Jurkat, Clone E6-1 (cell line): ENCODE results near the gene FAM170B. TPM values are rescaled to one million over a fixed set of nuclear protein-coding genes. Genes with fewer than 3 reads are reported as not detected.

Experiments
- DNase-seq: peaks from one replicate; pipeline ENCODE4 v3.0.0-alpha.2; 2011; ENCODE audit warnings: low read depth, low spot score
- H3K4me3 ChIP-seq: 2 replicates; pipeline ENCODE4 v1.5.1; 2011; ENCODE audit warnings: mild to moderate bottlenecking, low read length, control low read depth, moderate library complexity
- polyA plus RNA-seq: library from polyadenylated mRNA; unstranded; fragments of >200 nt; gene quantifications from one replicate; pipeline ENCODE4 v1.2.1, GENCODE V29; 2012; ENCODE audit warnings: missing spikeins; ENCODE audit not compliant: insufficient read length, insufficient read depth

FAM170B gene
- polyA plus RNA-seq = not detected

DNA sequence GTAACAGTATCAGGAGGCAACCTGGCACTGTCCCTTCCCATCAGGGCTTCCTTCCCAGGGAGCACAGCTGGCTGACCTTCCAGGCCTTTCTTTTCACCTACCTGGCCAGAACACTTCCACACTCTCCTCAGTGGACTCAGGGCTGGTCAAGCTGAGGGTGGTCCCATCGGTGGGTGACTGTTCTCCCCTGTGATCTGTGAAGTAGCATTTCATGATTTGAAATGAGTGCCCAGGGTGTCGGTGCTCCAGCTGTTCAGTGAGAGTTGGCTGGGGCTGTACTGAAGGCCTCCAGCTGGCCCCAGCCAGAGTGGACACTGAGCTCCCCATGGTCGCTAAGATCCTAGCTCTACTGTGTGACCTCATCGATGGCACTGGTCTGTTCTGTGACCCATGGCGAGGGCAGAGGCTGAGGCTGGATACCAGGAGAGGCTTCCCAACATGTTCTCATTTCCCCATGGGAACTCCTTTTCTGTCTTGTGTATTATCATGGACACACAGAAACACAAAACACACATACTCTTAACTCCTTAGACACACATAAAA lies at the start of gene FAM170B:
Gene FAM170B (minus strand): TSS at position 316 of the 543 bp plus-strand sequence. CDS start 103 bp downstream, at position 213.
- no peak within 1 kb of the TSS for H3K4me3 ChIP-seq
- no peak for DNase-seq

DNA sequence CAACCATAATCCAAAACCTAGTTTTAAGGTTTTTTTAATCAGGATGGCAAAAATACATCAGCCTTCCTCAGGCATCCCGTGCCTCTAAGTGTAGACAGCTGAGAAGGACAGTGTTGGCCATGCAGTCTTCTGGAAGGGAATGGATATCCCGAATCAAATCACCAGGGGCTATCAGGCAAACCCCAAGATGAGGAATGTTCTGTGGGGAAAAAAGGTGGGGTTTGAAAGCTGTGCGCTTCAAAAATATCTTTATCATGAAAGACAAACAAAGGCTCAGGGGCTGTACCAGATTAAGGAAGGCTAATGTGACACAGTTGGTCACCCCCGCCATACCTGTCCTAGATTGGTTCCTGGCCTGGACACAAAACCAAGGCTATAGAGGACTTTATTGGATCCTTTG lies 49.0 kb upstream of the FAM170B start:
- DNase-seq = no peak
- H3K4me3 ChIP-seq = no peak overlapping the region

DNA sequence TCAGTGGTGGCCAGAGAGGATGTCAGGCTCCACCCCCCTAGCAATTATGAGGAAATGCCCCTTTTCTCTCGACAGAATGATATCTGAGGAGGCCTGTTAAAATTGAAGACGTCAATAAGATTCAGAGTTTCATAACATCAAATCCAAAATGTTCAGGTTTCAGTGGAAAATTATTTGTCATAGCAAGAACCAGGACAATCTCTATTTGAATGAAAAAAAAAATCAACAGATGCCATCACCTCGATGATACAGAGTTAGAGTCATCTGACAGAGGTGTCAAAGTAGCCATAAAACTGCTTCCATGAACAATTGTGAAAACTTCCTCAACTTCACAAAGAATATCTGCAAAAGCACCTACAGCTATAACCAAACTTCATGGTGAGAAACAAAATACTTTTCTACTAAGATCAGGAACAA lies 46.6 kb upstream of the FAM170B start:
- no peak overlapping the region for H3K4me3 ChIP-seq
- no peak for DNase-seq

DNA sequence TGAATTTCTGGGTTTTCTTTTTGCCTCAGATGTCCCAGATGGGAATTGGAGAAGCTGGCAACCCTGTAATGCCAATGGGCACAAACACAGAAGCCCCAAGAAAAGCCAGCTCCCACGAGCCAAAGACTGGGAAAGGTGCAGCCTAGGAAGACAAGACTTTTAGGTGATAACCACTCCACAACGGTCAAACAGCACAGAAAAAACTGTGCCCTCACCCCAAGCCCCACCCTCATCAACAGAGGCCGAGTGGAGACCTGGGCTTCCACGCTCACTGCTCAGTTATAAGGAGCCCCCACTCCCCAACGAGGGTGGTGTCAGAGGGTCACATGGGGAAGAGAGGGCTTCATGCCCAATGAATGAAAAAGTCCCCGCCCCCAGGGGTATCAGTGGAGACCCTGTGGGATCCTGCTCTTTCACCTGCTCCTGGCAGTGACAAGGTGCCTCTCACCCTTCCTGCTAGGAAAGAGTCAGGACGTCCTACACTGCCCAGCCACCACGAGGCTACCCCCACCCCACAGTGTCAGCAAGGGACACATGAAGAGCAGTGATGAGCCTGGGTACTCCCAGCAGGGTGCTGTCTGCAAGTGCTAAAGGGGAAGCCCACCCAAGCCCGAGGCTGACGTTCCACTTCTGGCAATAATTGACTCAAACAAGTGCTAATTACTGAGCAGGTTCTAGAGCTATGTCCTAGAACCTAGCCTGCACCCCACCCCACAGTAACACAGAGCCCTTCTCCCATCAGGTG lies 46.0 kb upstream of the FAM170B start:
- DNase-seq = no peak
- H3K4me3 ChIP-seq = no peak overlapping the region

DNA sequence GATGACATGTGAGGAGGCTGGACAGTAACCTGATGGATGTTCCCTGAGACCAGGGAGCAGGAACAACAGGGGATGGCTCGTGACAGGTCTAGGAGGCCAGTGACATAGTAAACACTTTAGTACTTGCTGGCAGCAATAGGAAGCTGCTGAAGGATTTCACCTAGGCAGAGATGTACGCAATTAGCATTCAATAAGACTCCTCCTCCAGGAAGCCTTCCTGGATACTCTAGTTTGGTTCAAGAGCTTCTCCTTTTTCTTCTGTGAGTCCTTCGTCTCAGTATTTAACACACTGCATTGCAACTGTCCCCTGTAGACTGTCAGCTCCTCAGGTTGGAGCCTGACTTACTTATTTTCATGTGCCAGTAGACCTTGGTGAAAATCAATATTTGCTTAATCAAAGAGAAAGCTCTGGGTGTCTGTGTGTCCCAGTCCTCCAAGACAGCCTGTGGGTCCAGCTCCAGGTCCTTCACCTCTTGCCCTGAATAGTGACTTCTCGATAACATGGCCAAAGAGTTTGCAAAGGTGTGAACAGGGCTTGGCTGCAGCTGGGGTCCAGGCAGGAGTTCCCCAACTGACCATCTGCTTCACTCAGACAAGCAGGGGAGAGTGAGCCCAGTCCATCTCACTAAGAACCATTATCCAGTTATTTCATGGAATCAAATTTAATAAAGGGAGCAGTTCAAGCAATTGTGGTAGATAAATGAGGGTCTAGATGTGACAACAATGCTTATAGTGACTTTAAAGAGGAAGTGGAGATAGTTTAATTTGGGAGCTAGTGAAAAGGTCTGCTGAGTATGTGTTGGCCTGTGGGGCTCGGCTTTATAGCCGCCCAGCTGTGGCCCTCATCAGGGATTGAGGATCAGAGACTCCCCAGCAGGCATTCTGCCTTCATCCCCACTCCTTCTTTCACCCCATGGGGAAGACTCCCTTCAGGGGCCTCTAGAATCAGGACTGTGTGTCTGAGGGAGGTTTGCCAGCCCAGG lies 45.0 kb upstream of the FAM170B start:
- no peak for DNase-seq

DNA sequence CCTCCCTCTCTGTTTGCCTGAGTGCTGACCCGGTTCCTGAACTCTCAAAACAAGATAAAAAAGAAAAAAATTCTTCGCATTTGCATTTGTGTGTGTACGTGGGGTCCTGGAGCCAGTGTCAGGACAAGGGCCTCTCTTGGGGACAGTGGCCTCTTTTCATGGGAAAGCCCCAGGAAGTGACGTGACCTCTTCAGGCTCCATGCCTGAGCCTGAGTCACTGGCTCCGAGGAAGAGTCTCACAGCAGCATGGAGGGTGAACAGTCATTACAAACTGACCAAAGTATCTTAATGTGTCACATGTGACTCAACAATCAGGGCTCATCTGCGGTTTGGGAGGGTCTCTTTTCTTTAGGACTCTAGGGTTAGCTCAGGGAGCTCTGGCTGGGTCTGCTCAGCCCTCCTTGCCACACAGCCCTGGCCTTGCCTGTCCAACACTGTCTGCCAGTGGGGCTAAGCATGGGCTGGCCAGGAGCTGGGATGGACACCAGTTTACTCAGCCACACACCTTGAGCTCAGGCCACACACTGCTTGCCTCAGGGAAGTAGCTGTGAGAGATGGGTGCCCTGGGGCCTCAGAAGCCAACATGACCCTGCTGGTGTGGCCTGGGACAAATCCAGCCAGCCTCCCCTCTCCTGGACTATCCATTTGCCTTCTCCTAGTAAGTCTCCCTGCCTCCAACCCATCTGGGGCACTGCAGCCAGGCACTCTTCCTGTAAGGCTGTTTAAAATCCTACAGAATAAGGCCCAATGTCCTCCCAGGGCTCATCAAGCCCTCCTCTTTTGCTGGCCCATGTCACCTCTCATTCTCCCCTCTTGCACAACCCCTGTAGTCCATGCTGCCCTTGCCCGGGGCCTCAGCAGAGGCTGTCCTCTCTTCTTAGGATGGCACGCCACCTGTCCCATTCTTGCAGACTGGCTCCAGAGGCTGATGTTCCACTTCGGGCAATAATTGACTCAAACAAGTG lies 43.9 kb upstream of the FAM170B start:
- H3K4me3 ChIP-seq = no peak overlapping the region
- DNase-seq = no peak

More for the DNA sequence above, 45.0 kb upstream of the FAM170B start:
- no peak overlapping the region for H3K4me3 ChIP-seq

DNA sequence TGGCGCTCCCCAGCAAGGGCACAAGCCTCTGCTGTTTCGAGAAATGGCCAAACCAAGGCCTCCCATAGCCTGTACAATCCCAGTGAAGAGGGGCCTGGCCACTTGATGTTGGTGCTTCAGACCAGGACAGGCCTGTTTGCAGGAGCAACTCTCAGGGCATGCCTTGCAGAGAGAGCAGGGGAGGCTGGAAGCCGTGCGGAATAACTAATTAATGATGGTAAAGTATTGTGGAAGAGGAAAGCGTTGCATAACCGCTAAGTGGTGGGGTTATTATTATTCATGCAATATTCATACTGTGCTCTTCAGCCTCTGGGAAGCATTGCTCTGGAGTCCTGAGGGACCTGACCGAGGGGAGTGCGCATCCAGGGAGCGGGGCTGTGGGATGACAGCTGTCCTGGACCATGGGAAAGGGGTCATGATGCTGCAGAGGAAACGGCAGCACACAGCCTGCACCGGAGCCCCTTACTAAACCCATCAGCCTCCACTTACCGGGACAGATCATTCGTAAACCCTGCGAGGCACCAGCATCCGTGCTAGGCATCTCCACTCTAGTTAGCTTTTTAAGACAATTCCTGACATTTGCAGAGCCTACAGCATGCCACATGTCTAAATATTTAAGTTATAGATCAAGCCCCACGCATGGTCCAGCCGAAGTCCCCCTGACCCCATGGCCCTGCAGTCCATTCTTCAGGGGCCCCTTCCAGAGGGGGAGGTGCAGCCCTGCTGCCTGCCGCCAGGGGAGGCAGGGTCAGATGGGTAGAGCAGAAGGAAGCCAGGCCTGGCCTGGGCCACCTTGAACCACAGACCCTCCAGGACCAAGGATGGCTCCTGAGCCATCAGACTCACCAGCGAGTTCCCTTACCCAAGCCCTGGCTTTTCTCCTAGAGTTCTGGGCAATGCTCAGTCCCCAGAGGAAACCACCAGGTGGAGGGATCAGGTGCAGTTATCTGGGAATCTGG lies 42.8 kb upstream of the FAM170B start:
- no peak overlapping the region for H3K4me3 ChIP-seq
- no peak for DNase-seq

DNA sequence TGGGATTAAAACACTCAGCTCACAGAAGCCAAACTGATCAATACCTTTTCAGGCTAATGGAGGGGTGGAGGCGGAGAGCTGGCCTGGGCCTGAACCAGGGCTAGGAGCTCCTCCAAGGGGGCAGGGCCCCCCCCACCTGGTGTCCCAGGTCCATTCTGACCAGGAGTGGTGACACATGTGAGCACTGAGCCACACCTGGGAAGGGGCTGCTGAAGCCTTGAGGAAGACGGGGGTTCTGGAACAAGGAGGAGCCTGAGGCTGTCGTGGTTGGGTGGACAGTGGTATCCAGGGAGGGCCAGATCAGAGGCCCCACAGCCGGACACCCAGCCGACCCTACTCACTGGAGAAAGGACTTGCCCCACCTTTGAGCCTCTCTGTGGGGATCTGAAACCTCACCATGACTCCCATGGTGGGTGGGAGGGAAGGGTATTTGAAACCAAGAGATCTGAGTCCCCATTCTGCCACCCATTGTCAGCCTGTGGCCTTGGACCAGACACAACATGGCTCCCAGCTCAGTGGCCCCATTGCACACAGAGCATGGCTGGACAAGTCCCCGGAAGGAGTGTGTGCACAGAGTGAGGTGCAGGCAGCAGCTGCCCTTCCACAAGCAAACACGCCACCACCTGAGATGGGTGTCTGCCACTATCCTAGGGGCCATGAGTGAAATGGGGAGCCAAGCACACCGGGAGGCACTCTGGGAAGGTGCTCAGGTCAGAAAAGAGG lies 41.9 kb upstream of the FAM170B start:
- DNase-seq = no peak
- H3K4me3 ChIP-seq = no peak overlapping the region

DNA sequence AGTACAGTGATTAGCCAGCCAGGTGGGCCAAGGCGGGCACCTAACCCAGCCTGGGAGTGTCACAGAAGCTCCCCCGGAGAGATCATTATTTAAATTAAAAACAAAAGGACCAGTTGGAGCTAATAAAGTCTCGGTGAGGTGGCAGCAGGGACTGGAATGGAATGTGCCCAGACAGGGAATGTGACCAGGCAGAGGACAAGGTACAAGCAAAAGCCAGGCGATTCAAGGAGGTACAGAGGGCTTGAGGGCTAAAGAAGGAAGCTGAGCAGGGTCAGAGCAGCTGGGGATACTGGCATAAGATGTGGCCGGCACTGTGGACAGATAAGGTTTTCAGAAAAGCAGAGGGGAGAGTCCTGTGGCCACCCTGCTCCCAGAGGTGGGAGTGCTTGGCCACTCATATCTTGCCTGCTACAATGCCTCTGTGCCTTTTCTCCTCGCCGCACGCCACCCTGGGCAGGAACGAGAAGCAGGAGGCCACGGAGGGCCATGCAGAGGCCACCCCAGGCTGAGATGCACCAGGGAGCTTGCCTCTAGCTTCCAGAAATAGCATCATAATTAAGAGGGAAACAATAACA lies 41.2 kb upstream of the FAM170B start:
- no peak overlapping the region for H3K4me3 ChIP-seq
- DNase-seq = no peak

DNA sequence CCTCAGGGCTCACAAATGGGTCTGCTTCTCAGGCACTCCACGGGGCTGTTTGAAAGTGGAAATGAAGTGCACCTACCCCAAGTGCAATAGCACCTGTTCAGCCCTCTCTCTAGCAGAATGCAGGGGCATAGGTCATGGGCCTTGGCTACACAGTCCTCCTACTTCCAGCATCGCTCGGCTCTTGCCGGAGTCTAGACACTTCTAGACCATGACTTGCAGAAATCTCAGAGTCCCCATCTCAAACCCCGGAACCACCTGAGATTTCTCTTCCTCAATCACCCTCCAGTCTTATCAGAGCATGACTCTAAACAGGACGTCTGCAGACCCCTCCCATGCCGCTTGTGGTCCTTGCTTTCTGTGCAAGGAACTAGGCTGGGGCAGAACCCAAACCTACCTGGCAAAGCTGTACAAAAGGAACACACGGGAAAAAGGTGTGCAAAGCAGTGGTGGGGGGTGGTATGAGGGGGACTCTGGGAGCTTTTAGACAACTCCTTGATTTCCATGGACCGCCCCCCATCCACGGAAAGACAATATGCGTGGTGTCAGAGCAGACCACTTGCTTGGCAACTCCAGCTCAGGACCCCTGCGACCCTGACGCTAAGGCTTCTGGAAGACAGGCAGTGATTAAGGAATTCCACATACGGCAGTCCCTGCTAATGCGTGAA lies 40.6 kb upstream of the FAM170B start:
- no peak overlapping the region for H3K4me3 ChIP-seq
- no peak for DNase-seq

DNA sequence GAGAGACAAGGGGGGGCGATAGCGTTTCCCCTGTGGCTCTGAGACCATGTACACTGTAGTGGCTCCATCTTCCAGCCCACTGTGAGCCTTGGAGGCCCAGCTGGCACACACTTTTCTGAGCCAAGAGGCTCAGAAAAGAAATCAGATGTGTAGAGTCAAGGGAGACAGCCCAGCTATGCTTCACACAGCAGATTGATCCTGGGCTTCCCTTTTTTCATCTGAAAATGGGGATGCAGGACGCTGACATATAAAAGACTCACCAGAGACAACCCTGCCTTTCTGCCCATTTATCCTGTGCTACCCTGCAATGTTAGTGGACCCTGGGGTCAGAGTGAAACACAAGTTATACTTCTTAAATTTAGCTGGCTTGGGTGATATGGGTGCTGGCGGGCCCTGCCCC lies 40.0 kb upstream of the FAM170B start:
- DNase-seq = no peak
- no peak overlapping the region for H3K4me3 ChIP-seq

DNA sequence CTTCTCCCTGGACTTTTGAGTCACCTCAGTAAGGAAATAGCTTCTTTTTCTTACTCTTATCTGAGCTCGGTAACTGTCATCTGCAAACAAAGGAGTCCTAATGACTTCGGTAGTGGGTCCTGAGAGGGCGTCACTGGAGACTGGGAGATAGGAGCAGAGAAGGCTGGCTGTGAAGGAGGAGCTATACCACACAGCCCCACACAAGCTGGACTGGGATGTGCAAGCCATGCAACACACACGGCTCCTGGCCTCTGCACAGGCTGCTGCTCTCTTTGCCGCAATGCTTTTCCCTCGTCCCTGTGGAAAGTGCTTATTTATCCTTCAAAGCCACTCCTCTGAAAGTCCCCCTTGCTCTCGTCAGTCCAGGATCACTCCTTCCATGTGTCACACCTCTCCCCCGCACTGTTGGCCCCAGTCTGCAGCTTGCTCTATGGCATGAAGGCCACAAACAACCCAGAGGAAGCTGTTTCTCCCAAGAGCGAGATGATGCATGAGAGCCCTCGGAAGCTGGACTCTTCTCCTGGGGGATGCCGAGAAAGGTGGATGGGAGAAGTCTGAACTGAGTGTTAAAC lies 39.5 kb upstream of the FAM170B start:
- no peak overlapping the region for H3K4me3 ChIP-seq
- DNase-seq = no peak

DNA sequence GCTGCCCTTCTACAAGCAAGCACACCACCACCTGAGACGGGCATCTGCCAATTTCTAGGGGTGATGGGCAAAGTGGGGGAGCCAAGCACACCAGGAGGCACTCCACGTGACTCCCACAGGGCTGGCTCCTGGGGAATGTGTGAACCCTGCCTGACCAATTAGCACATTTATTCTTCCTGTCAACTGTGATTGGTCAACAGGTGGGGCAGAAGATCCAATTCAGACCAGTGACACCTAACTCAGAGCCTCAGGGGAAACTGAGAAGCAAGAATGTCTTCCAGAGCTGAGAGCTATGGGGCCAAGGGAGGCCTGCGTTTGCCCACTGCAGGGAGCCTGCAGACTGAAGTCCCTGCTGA lies 38.9 kb upstream of the FAM170B start:
- DNase-seq = no peak
- H3K4me3 ChIP-seq = no peak overlapping the region

DNA sequence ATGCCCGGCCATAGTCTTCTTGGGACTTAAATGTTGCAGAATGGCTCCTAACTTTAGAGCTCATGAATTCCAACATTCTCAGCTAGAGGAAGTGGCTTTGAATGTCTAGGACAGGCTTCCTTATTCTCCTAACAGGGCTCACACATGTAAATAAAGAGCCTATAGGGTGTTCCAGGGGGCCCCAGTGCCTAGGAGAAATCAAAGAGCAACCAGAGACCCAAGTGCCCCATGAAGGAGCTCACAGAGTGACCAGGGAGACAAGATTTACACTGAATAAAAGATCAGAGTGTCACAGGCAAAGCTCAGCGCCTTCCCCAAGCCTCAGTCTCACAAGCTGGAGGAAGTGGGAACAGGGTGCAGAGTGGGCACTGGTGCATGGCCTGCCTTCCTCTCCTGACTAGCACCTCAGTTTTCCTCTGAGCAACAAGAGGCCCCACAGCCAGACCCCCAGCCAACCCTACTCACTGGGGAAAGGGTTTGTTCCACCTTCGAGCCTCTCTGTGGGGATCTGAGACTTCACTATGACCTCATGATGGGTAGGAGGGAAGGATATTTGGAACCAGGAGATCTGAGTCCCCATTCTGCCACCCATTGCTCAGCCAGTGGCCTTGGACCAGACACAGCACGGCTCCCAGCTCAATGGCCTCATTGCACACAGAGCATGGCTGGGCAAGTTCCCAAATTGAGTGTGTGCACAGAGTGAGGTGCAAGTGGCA lies 38.4 kb upstream of the FAM170B start:
- no peak for DNase-seq
- no peak overlapping the region for H3K4me3 ChIP-seq

DNA sequence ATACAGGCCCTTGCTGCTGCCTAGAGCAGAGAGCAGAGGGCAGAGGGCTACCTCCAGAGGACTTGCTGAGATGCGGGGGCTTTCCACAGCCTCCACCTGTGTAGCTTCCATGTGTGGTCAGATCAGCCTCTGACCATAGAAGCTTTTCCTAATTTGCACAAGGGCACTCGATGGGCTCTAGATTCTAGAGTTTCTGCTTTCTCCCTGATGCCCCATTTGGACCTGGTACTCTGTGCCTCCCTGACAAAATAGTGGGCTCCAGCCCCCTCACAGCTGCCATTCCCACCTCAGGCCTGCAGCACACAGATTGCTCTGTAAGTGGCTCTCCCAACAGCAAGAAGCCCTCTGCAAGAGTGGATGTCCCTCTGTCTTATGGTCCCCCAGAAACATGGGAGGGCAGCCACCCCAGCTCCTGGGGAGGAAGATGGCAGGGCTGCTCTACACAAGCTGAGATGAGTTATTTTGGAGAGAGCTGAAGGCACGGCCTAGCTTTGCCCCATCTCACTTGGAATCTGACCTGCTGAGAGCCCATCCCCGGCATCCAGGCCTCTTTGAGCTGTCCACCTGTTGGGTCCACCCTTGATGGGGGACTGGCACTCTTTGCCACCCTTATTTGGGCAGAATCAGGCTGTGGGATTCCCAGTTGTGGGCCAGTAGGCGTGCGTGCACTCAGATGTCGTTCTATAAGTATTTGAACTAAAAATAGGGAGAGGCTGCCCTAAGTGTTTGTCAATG lies 37.7 kb upstream of the FAM170B start:
- DNase-seq = no peak
- H3K4me3 ChIP-seq = no peak overlapping the region
